HG03159 (cell line): ENCODE results near the gene RTN3.
"Not testable (repeated sequence)": the region's sequence is repeated elsewhere in the genome, so short reads cannot be mapped to it uniquely, and the experiment has no call there.

Experiments used
- ATAC-seq: cut with Tn5 transposase; IDR thresholded peaks from one replicate; pipeline ENCODE4 v1.9.1; 2021; ENCODE audit warnings: mild to moderate bottlenecking, moderate library complexity; ENCODE audit not compliant: unreplicated experiment

RTN3 gene

DNA sequence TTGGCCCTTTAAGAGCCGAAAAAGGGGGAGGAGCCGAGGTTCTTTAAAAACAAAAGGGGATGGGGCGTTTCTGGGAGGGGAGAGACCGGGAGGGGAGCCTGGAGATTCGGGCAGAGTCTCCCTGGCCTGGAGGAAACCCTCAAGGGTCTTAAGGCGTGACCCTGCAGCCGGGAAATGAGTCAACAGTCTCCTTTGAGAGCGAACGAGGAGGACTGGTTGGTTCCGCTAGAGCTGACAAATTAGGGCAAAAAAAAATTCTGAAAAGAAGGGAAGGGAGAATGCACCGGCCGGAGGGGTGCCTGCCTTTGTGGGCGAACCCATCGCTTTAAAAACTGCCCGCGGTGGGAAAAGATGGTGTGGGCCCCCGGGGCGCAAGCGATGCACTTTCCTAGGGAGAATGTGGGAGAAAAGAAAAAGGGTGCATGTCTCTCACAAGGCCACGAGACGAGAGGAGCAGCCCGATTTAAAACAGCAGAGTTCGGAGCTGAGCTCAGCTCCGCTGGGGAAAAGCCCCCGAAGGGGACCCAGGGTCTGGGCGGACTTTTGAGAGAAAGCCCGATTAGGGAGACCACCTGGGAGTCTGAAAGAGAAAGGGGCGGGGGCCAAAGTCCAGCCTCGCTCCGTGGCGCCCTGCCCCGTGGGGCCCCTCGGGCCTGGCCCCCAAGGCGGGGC lies 86.4 kb downstream of the RTN3 start:
- ATAC-seq, result no peak

GRCh38 chr11:63768237-63769041 lies 87.1 kb downstream of the RTN3 start, which contains the start of gene ZFTA:
Gene ZFTA, minus strand, starts transcription at chr11:63768775. Its CDS starts 153 bp downstream, at chr11:63768622.
- ATAC-seq, result no peak

DNA sequence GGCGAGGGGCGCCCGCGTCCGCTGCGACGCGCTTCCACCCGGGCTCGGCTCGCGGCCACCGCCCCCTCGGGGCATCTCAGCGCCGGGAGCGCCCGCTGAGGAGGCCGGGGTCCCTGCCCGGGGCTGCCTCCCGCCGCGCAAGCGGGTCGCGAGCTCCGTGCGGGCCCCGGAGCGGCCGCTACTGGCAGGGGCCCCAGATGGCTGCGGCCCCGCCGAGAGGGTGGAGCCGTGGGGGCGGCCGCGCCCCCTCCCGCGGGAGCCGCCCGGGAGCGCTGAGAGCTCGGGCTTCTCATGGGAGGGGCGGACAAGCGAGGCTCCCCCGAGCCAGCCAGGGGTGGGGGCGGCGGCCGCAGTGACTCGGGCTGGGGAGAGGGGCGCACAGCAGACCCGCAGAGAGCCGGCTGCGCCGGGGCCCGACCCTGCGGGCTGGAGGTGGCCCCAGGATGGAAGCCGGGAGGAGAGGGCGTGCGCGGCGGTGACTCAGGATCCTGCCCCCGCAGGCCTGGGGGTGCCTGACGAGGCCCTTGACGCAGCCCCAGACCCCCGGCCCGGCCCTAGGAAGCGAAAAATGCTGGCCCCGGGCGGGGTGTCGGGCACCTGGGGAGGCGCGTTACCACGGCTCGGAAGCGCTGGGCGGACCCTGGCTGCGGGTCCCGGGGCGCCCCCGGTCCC lies 87.9 kb downstream of the RTN3 start:
- ATAC-seq, result no peak

GRCh38 chr11:63769714-63770455 lies 88.6 kb downstream of the RTN3 start:
- no peak for ATAC-seq

- no peak for ATAC-seq
These were observed 89.5 kb downstream of the RTN3 start for GRCh38 chr11:63770763-63771162.

- ATAC-seq, result not testable (repeated sequence)
These were observed 90.5 kb downstream of the RTN3 start for GRCh38 chr11:63771741-63772318.

DNA sequence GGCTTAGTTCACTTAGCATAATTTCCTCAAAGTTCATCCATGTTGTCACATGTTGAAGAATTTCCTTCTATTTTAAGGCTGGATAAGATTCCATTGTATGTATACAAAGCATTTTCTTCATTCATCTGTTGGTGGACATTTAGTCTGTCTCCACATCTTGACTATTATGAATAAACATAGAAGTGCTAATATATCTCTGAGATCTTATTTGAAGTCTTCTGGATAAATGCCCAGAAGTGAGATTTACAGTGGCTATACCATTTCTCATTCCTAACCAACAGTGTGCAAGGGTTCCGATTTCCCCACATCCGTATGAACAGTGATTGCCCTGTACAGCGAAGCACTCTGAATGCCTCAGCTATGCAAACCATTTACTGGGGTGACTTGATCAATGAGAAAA lies 93.9 kb downstream of the RTN3 start:
- ATAC-seq, result no peak

DNA sequence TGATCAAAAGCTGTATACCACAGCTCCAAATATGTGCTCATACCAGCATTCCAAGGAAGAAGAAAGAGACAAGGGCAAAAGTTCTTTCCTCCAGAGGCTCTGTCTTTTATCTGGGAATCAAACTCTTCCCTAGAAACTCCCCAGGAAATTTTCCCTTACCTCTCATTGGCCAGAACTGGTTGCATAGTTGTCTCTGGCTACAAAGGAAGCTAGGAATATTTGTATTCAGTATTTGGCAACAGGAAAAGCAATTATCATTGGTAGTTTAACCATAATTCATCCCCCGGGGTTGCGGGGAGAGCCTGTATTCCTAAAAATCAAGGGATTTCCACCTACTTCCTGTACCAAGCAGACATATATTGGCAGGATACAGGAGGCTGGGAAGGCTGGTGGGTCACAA lies 97.7 kb downstream of the RTN3 start:
- no peak for ATAC-seq

DNA sequence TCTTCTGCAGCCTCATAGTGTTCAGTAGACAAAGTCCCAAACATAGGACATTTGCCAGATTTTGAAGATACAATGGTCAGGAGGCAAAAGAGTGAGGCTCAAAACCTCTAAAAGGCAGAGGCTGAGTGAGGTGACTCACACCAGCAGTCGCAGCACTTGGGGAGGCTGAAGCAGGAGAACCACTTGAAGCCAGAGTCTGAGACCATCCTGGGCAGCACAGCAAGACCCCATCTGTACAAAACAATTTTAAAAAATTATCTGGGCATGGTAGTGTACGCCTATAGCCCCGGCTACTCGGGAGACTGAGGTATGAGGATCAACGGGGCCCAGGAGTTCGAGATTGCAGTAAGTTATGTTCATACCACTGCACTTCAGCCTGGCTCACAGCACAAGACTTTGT lies 101.4 kb downstream of the RTN3 start:
- ATAC-seq, result no peak

DNA sequence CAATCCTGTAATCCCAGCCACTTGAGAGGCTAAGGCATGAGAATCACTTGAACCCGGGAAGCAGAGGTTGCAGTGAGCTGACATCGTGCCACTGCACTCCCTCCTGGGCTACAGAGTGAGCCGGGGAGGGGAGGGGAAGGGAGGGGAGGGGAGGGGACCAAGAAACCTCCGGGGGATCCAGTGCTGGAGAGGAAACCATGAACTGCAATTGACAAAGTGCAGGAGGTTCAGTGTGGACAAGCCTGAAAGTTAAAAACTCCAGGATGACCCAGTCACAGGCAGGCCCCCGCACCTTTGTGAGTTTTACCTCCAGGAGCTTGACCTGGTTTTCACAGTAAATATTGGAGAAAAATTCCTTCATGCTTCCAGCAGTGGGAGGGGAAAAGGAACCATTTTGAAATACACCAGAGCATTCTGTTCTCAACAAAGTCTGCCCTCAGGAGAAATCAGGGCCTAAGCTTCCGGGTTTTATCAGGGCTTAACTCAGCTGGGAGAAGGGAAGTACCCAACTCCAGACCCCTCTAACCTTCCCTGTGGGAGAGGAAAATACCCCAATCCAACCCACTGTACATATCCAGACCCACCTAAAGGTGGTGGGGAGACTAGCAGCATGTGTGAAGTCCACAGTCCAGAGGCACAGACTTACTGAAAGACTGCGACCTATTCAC lies 102.8 kb downstream of the RTN3 start:
- no peak for ATAC-seq

DNA sequence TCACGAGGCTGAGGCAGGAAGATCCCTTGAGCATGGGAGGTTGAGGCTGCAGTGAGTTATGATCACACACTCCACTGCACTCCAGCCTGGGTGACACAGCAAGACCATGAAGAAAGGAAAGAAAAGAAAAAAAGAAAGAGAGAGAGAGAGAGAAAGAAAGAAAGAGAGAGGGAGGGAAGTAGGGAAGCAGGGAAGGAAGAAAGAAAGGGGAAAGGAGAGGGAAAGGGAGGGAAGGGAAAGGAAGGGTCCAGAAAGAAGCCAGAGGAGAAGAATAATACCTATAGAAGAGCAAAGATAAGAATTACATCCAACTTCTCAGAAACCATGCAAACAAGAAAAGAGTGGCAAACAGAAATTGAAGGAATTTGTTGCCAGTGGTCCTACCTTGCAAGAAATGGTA lies 104.5 kb downstream of the RTN3 start:
- ATAC-seq, result no peak

- no peak for ATAC-seq
These were observed 110.3 kb downstream of the RTN3 start for GRCh38 chr11:63791495-63792167.

GRCh38 chr11:63793161-63793560 lies 111.9 kb downstream of the RTN3 start:
- ATAC-seq, result no peak

DNA sequence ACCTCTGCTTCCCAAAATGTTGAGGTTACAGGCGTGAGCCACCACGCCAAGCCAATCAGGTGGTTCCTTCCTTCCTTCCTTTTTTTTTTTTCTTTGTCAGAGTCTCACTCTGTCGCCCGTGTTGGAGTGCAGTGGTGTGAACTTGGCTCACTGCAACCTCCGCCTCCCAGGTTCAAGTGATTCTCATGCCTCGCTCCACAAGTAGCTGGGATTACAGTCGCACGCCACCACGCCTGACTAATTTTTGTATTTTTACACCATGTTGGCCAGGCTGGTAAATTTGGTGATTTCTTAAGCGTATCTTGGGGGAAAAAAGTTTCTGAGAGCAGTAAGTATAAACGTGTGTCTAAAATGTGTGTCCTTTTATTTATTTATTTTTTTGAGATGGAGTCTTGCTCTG lies 113.8 kb downstream of the RTN3 start:
- ATAC-seq, result no peak

DNA sequence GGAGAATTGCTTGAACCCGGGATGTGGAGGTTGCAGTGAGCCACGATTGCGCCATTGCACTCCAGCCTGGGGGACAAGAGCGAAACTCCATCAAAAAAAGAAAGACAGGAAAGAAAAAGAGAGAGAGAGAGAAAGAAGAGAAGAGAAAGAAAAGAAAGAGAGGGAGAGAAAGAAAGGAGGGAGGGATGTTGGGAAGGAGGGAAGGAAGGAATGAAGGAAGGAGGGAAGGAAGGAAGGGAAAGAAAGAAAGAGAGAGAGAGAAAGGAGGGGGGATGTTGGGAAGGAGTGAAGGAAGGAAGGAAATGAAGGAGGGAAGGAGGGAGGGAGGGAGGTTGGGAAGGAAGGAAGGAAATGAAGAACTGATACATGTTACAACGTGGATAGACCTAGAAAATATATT lies 119.6 kb downstream of the RTN3 start:
- no peak for ATAC-seq

DNA sequence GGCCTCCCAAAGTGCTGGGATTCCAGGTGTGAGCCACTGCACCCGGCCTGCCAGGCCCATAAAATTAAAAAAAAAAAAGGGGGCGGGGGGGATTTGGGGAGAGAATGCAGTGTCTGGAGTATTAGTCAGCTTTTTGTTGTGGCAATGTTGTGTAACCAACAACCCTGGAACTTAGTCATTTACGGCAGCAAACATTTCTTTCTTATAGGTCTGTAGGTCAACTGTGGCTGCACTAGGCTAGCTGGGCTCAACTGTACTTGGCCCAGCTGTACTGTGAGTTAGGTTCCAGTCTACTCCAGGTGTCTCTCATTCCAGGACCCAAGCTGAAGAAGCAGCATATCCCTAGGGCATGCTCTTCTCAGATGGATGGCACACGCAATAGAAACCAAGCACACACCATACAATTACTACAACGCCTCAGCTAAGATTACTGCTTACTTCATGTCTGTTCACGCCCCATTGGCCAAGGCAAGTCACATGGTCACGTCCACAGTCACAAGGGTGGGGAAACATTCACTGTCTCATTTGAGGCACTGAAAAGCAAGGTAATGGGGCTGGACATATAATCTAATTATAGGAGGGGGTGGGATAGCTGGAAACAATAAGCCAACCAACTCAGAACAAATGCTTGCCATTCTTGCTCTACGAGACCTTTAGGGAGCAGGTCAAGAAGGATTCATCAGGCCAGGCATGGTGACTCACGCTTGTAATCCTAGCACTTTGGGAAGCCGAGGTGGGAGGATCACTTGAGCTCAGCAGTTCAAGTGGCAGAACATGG lies 121.5 kb downstream of the RTN3 start:
- no peak for ATAC-seq

DNA sequence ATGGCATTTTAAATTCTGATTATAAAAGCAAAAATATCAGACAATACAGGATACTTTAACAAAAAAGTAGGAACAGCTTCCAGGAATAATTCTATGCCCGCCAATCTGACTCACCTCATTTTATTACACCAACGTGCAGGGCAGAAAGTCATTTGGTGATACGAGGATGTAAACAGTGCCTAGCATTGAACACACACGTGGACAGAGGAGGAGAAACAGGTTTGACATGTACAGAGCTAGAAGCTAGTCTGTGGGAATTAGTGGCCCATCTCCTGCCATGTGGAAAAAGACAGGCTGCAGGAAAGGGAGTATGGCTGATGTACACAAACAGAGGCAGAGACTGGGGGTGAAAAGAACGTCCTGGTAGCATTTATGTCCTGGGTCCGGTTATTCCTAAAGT lies 123.0 kb downstream of the RTN3 start:
- ATAC-seq, result no peak

DNA sequence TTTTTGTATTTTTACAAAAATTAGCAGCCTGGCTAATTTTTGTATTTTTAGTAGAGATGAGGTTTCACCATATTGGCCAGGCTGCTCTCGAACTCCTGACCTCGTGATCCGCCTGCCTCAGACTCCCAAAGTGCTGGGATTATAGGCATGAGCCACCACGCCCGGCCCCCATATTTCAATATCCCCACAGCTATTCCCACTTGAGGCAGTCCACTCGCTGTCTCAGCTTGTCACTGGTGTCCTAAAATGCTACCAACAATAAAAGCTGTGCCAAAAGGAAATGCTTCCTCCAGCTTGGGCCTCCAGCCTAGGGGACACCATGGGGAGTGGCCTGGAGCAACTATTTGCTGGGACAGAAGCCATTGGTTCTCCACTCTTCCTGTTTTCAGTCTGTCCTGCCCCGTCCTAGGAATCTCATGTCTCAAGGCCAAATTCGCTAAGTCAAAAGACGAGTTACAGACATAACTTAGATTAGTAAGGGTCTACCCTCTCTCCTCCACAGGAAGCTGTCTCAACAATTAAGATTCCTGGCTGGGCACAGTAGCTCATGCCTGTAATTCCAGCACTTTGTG lies 124.6 kb downstream of the RTN3 start:
- ATAC-seq, result no peak
